H9 (cell line): Measurements from ENCODE around the gene MAS1. TPM values are rescaled to one million over a fixed set of nuclear protein-coding genes. Genes with fewer than 3 reads are reported as not detected.

Experiments used
- DNase-seq: peaks from one replicate; pipeline ENCODE4 v3.0.0-alpha.2; 2017
- H2AFZ ChIP-seq: one replicate; pipeline ENCODE4 v1.6.1; 2013; ENCODE audit warnings: mild to moderate bottlenecking, low read length, control low read depth, moderate library complexity
- H2AK5ac ChIP-seq: 2 replicates; pipeline ENCODE4 v1.6.1; 2013; ENCODE audit warnings: low read length, control low read depth, mixed read lengths; ENCODE audit not compliant: insufficient read length
- H2BK120ac ChIP-seq: one replicate; pipeline ENCODE4 v1.6.1; 2013; ENCODE audit warnings: low read depth, mild to moderate bottlenecking, low read length, control low read depth, inconsistent platforms; ENCODE audit not compliant: poor library complexity, severe bottlenecking
- H2BK12ac ChIP-seq: 2 replicates; pipeline ENCODE4 v1.6.1; 2013; ENCODE audit warnings: low read length, control low read depth, mixed read lengths, low read depth; ENCODE audit not compliant: insufficient read length
- H2BK15ac ChIP-seq: 2 replicates; pipeline ENCODE4 v1.6.1; 2013; ENCODE audit warnings: low read depth, low read length, control low read depth
- H2BK20ac ChIP-seq: one replicate; pipeline ENCODE4 v1.6.1; 2013; ENCODE audit warnings: low read depth, mild to moderate bottlenecking, low read length, control low read depth, inconsistent platforms; ENCODE audit not compliant: poor library complexity, severe bottlenecking
- H2BK5ac ChIP-seq: 2 replicates; pipeline ENCODE4 v1.6.1; 2013; ENCODE audit warnings: low read length, control low read depth, mixed read lengths; ENCODE audit not compliant: insufficient read length
- H3K14ac ChIP-seq: 2 replicates; pipeline ENCODE4 v1.6.1; 2013; ENCODE audit warnings: low read length, control low read depth; ENCODE audit not compliant: insufficient read depth
- H3K18ac ChIP-seq: 2 replicates; pipeline ENCODE4 v1.6.1; 2013; ENCODE audit warnings: low read depth, mild to moderate bottlenecking, mixed read lengths, low read length, control low read depth; ENCODE audit not compliant: insufficient read length
- H3K23ac ChIP-seq: 2 replicates; pipeline ENCODE4 v1.6.1; 2013; ENCODE audit warnings: low read length, control low read depth, mixed read lengths, low read depth; ENCODE audit not compliant: insufficient read length
- H3K23me2 ChIP-seq: 2 replicates; pipeline ENCODE4 v1.6.1; 2013; ENCODE audit warnings: low read depth, mild to moderate bottlenecking, mixed read lengths, low read length, control low read depth; ENCODE audit not compliant: insufficient read length, poor library complexity, severe bottlenecking
- H3K27ac ChIP-seq: 2 replicates; pipeline ENCODE4 v1.5.1; 2013; ENCODE audit warnings: low read length, control low read depth, mixed read lengths, low read depth; ENCODE audit not compliant: insufficient read length
- H3K27me3 ChIP-seq: 2 replicates; pipeline ENCODE4 v1.6.1; 2013; ENCODE audit warnings: low read length, control low read depth, inconsistent platforms; ENCODE audit not compliant: insufficient read depth
- H3K4ac ChIP-seq: 2 replicates; pipeline ENCODE4 v1.6.1; 2013; ENCODE audit warnings: low read depth, mild to moderate bottlenecking, control low read depth, inconsistent platforms, low read length, moderate library complexity
- H3K4me1 ChIP-seq: 2 replicates; pipeline ENCODE4 v1.6.1; 2013; ENCODE audit warnings: low read length, control low read depth, inconsistent platforms; ENCODE audit not compliant: insufficient read depth
- H3K4me2 ChIP-seq: 2 replicates; pipeline ENCODE4 v1.6.1; 2013; ENCODE audit warnings: low read length, control low read depth, mixed read lengths; ENCODE audit not compliant: insufficient read length, insufficient read depth
- H3K56ac ChIP-seq: 2 replicates; pipeline ENCODE4 v1.6.1; 2013; ENCODE audit warnings: low read depth, mild to moderate bottlenecking, mixed read lengths, low read length, control low read depth; ENCODE audit not compliant: insufficient read length
- H3K79me1 ChIP-seq: 2 replicates; pipeline ENCODE4 v1.6.1; 2013; ENCODE audit warnings: low read depth, mild to moderate bottlenecking, moderate library complexity, low read length, control low read depth, inconsistent platforms; ENCODE audit not compliant: insufficient read depth, poor library complexity, severe bottlenecking
- H3K79me2 ChIP-seq: 2 replicates; pipeline ENCODE4 v1.6.1; 2013; ENCODE audit warnings: low read length, control low read depth, inconsistent platforms; ENCODE audit not compliant: insufficient read depth
- H3K9ac ChIP-seq: 2 replicates; pipeline ENCODE4 v1.6.1; 2013; ENCODE audit warnings: low read length, control low read depth, mixed read lengths; ENCODE audit not compliant: insufficient read length; ENCODE audit errors: extremely low read depth
- H3K9me3 ChIP-seq: one replicate; pipeline ENCODE4 v1.6.1; 2013; ENCODE audit warnings: low read depth, low read length, inconsistent platforms; ENCODE audit not compliant: control insufficient read depth
- H3T11ph ChIP-seq: one replicate; pipeline ENCODE4 v1.6.1; 2013; ENCODE audit warnings: mild to moderate bottlenecking, low read length, control low read depth, inconsistent platforms
- H4K20me1 ChIP-seq: one replicate; pipeline ENCODE4 v1.6.1; 2013; ENCODE audit not compliant: control insufficient read depth, insufficient read length, insufficient read depth
- H4K5ac ChIP-seq: 2 replicates; pipeline ENCODE4 v1.6.1; 2013; ENCODE audit warnings: low read depth, mild to moderate bottlenecking, mixed read lengths, low read length, control low read depth; ENCODE audit not compliant: insufficient read length
- H4K8ac ChIP-seq: replicated peaks from 2 replicates; pipeline ENCODE4 v1.6.1; 2013; ENCODE audit warnings: low read length, control low read depth, mixed read lengths, low read depth; ENCODE audit not compliant: insufficient read length
- H4K91ac ChIP-seq: 2 replicates; pipeline ENCODE4 v1.6.1; 2013; ENCODE audit warnings: low read depth, mild to moderate bottlenecking, moderate library complexity, mixed read lengths, low read length, control low read depth; ENCODE audit not compliant: insufficient read length
- H3K27ac Mint-ChIP-seq, 3 experiments: 2 replicates in 2 of 3; 3 replicates in 1 of 3; pipeline ENCODE4 v1.8.0; 2020 to 2021; ENCODE audit warnings: mixed read lengths in 3 of 3, mild to moderate bottlenecking in 1 of 3, moderate library complexity in 1 of 3
- H3K27me3 Mint-ChIP-seq: 2 replicates; pipeline ENCODE4 v1.8.0; 2021; ENCODE audit warnings: low read depth, mild to moderate bottlenecking, moderate library complexity, mixed read lengths
- H3K36me3 Mint-ChIP-seq, 3 experiments: 2 replicates in 2 of 3; 3 replicates in 1 of 3; pipeline ENCODE4 v1.8.0; 2020 to 2021; ENCODE audit warnings: low read depth in 3 of 3, mixed read lengths in 3 of 3; ENCODE audit not compliant: insufficient read depth in 1 of 3
- H3K4me1 Mint-ChIP-seq, 2 experiments: 2 replicates each; pipeline ENCODE4 v1.8.0; 2020; ENCODE audit warnings: mixed read lengths in 2 of 2
- H3K4me3 Mint-ChIP-seq, 2 experiments: 2 replicates in 1 of 2; 3 replicates in 1 of 2; pipeline ENCODE4 v1.8.0; 2020 to 2021; ENCODE audit warnings: mild to moderate bottlenecking in 2 of 2, mixed read lengths in 2 of 2, moderate library complexity in 1 of 2
- H3K9me3 Mint-ChIP-seq, 2 experiments: 2 replicates in 1 of 2; 3 replicates in 1 of 2; pipeline ENCODE4 v1.8.0; 2020; ENCODE audit warnings: mild to moderate bottlenecking in 2 of 2, mixed read lengths in 2 of 2, moderate library complexity in 1 of 2
- WGBS: extraction: QIAGEN DNeasy Blood & Tissue Kit; methylation state at CpG from one replicate; pipeline ENCODE4 v1.1.7; 2013; ENCODE audit warnings: missing lambda C conversion rate, low lambda C conversion rate, mixed read lengths; ENCODE audit not compliant: insufficient read length; ENCODE audit errors: extremely low coverage; 5-methylcytosine and 5-hydroxymethylcytosine counted together
- total RNA-seq: library from RNA; stranded (reverse); gene quantifications from 2 replicates; pipeline ENCODE4 v1.2.1, GENCODE V29; 2021
- TF ChIP-seq, protein P1 (sequence below): fragments of 200-600 bp; sonication (generic); conservative IDR thresholded peaks from 3 replicates; pipeline ENCODE4 v1.8.0; 2021; ENCODE audit warnings: antibody characterized with exemption, mild to moderate bottlenecking

MAS1 gene
- total RNA-seq, 1 experiment from 2014 or later: 0.02 TPM

DNA sequence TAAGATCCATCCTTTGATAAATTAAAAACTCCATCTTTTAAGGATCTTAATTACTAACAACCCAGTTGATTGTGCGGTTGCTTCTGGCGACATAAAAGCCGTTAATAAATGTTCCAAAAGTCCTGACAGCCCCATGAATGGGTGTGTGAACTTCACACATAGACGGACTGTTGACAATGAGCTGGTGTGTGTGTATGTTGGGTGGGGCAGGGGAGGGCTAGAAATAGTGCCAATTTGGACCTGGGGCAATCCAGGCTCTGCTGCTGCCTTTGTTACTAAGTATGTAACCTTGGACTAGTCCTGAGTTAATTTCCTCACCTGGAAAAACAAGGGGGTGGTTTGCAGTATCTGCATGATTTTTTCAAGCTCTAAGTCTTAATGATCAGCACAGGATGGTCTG lies 4.2 kb downstream of the MAS1 start:
- H4K5ac ChIP-seq: no peak overlapping the region
- peaks cover 7 to 10% of the 10 kb centered on the region in 2 experiments; a peak in 2 of 4 replicates for H3K4me1 Mint-ChIP-seq
- no peak overlapping the region for H3K4me2 ChIP-seq
- TF ChIP-seq, protein P1, sequence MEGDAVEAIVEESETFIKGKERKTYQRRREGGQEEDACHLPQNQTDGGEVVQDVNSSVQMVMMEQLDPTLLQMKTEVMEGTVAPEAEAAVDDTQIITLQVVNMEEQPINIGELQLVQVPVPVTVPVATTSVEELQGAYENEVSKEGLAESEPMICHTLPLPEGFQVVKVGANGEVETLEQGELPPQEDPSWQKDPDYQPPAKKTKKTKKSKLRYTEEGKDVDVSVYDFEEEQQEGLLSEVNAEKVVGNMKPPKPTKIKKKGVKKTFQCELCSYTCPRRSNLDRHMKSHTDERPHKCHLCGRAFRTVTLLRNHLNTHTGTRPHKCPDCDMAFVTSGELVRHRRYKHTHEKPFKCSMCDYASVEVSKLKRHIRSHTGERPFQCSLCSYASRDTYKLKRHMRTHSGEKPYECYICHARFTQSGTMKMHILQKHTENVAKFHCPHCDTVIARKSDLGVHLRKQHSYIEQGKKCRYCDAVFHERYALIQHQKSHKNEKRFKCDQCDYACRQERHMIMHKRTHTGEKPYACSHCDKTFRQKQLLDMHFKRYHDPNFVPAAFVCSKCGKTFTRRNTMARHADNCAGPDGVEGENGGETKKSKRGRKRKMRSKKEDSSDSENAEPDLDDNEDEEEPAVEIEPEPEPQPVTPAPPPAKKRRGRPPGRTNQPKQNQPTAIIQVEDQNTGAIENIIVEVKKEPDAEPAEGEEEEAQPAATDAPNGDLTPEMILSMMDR: no peak
- H3K56ac ChIP-seq: no peak overlapping the region
- H3K4me3 Mint-ChIP-seq: no peak overlapping the region
- H3K9me3 Mint-ChIP-seq: peaks cover 0 to 5% of the 10 kb centered on the region in 2 experiments; a peak in 2 of 5 replicates
- H3K18ac ChIP-seq: no peak overlapping the region
- H3K9ac ChIP-seq: no peak overlapping the region
- no peak overlapping the region for H3T11ph ChIP-seq
- H3K4me1 ChIP-seq: no peaks in the 10 kb centered on the region
- H3K4ac ChIP-seq: no peak overlapping the region
- no peak overlapping the region for H2BK120ac ChIP-seq
- no peak overlapping the region for H3K27ac Mint-ChIP-seq
- no CpG with 5 or more reads among the region's 4 CpGs for WGBS
- H2BK15ac ChIP-seq: no peak overlapping the region
- H3K14ac ChIP-seq: no peak overlapping the region
- H2BK20ac ChIP-seq: no peak overlapping the region
- H3K36me3 Mint-ChIP-seq: no peaks in the 10 kb centered on the region
- no peak for DNase-seq
- no peaks in the 10 kb centered on the region for H3K27me3 ChIP-seq
- peaks cover 12% of the 10 kb centered on the region; the same call in 1 of the 2 replicates for H3K27me3 Mint-ChIP-seq
- no peak overlapping the region for H2BK12ac ChIP-seq
- H3K23ac ChIP-seq: no peak overlapping the region
- H4K20me1 ChIP-seq: no peaks in the 10 kb centered on the region
- H3K23me2 ChIP-seq: no peaks in the 10 kb centered on the region
- no peak overlapping the region for H2BK5ac ChIP-seq
- no peaks in the 10 kb centered on the region for H3K79me2 ChIP-seq
- H4K8ac ChIP-seq: no peak overlapping the region
- H2AFZ ChIP-seq: no peak overlapping the region
- no peak overlapping the region for H2AK5ac ChIP-seq
- no peaks in the 10 kb centered on the region for H3K79me1 ChIP-seq
- no peak overlapping the region for H3K27ac ChIP-seq
- H3K9me3 ChIP-seq: no peaks in the 10 kb centered on the region
- no peak overlapping the region for H4K91ac ChIP-seq
